Choroid plexus epithelial cell (primary cell): Measurements from ENCODE around the gene PKIB.

Experiments used
- DNase-seq: peaks from one replicate; pipeline ENCODE4 v3.0.0-alpha.2; 2010; ENCODE audit warnings: low read depth
- H3K4me3 ChIP-seq: 2 replicates; pipeline ENCODE4 v1.5.1; 2011; ENCODE audit warnings: low read depth, mild to moderate bottlenecking, control low read depth, low read length, moderate library complexity
- CTCF ChIP-seq: conservative IDR thresholded peaks from 2 replicates; pipeline ENCODE4 v1.5.1; 2011; ENCODE audit warnings: low read depth, mild to moderate bottlenecking, control low read depth, inconsistent platforms, low read length, moderate library complexity

PKIB gene

GRCh38 chr6:122649701-122650100 is 39.5 kb downstream of the PKIB start:
- no peak for TF ChIP-seq CTCF
- H3K4me3 ChIP-seq, result no peak overlapping the region
- no peak for DNase-seq

GRCh38 chr6:122650403-122650802 is 40.2 kb downstream of the PKIB start:
- no peak for DNase-seq
- no peak for TF ChIP-seq CTCF
- no peak overlapping the region for H3K4me3 ChIP-seq

GRCh38 chr6:122651031-122651430 is 40.8 kb downstream of the PKIB start:
- H3K4me3 ChIP-seq, result no peak overlapping the region
- no peak for TF ChIP-seq CTCF
- no peak for DNase-seq

GRCh38 chr6:122651604-122652003 is 41.4 kb downstream of the PKIB start:
- DNase-seq, result peak; percentile 87
- H3K4me3 ChIP-seq, result no peak overlapping the region
- no peak for TF ChIP-seq CTCF

DNA sequence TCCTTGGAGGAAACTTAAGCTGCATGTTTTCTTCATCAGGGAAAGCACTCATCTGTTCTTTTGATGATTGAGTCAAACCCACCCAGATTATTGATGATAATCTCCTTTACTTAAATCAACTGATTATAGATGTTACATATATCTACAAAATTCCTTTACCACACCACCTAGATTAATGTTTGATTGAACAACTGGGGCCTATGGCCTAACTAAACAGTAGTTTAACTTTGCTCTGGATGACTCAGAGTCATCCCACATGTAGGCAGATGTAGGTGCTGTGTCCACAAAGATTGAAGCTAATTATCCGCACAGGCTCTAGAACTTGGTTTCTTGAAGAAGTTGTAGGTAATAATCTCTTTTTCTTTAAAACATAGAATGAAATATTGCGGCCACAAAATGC is 42.2 kb downstream of the PKIB start:
- peak; percentile 53 for DNase-seq
- H3K4me3 ChIP-seq, result no peak overlapping the region
- no peak for TF ChIP-seq CTCF

DNA sequence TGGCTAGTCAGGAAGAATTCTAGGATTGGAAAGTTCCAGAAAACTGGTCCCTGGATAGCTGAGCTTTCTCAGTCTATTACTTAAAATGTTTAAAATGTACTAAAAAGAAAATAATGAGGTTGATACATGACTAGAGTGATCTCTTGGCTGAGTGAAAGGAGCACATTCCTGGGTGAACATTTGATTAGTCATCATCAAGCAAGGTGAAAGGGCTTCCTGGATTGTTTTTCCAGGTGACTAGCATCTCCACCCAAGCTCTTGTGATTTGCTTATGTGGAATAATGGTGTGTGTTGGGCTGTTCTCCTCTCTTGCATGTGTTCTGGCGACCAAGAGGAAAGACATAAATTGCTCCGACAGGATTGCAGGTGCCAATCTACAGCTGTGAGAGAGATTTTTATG is 42.9 kb downstream of the PKIB start:
- H3K4me3 ChIP-seq, result no peak overlapping the region
- TF ChIP-seq CTCF, result no peak
- peak; percentile 79 for DNase-seq

DNA sequence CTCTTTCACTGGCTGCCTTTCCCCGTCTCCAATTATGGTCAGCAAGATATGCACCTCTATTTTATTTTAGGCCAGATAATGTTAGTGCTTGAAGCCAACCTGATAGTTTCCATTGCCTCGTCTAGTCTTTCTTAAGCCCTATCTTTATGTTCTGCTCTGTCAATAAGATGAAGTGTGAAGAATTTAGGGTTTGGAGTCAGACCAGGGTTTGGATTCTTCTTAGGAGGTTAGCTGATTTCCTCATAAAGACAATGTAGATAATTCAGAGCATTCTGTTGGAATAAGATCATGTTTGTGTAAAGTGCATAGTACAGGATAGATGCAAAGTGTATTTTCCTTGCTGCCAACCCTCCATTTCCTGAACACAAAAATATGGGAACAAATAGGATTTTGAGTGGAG is 43.8 kb downstream of the PKIB start:
- TF ChIP-seq CTCF, result no peak
- DNase-seq, result peak; percentile 53

More for the DNA sequence above, 43.8 kb downstream of the PKIB start:
- H3K4me3 ChIP-seq, result no peak overlapping the region
